ENCODE measurements around the gene IMPA2. TPM values are rescaled to one million over a fixed set of nuclear protein-coding genes. Genes with fewer than 3 reads are reported as not detected.
A peak's percentile ranks its signal among the peaks of the same experiment; 100 is the strongest.

Gene IMPA2
- total and polyA plus RNA-seq, 2 of the 13 experiments (the other 11 are each of a cell fraction or from before 2014, with no cell fraction given): 37.8 to 71.8 TPM

DNA sequence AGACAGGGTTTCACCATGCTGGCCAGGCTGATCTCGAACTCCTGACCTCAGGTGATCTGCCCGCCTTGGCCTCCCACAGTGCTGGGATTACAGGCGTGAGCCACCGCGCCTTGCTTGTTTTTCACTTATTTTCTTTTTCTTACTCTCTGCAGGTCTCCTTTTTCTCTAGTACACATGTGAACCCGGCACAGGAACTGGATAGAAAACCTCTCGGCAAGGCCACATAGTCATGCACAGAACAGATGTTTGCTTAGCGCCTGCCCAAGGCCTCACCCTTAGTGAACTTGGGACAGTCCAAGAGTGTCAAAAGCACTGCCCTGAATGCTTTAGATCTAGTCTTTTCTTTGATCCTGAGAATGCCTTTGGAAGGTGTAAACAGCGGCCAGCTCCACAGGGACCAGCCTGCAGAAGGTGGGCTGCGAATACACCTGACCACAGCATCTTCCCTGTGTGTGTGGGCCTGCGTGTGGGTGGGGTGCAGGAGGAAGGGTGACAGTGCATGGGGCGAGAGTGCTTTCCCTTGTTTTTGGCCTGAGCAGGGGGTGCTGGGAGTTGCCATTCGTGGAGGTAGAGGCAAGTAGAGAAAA, 27.0 kb downstream of the IMPA2 start (continued):
- TF ChIP-seq HNRNPK (IDR thresholded peaks at IDR 0.05; ENCODE audit: low read depth, low read length, poor library complexity, severe bottlenecking) (no peak), ZNF24 (IDR thresholded peaks at IDR 0.05) (no peak), RFX3 (CRISPR knock-in tag; IDR thresholded peaks at IDR 0.05) (no peak), KLF6 (CRISPR knock-in tag; IDR thresholded peaks at IDR 0.05) (0 out of 2 replicates have a peak, but pooled peaks have one; percentile 17), DPF2 (CRISPR knock-in tag; IDR thresholded peaks at IDR 0.05; ENCODE audit: borderline replicate concordance, low read depth) (peak; percentile 95), ZNF670 (CRISPR knock-in tag; IDR thresholded peaks at IDR 0.05; ENCODE audit: borderline replicate concordance) (0 out of 2 replicates have a peak, but pooled peaks have one; percentile 32)

DNA sequence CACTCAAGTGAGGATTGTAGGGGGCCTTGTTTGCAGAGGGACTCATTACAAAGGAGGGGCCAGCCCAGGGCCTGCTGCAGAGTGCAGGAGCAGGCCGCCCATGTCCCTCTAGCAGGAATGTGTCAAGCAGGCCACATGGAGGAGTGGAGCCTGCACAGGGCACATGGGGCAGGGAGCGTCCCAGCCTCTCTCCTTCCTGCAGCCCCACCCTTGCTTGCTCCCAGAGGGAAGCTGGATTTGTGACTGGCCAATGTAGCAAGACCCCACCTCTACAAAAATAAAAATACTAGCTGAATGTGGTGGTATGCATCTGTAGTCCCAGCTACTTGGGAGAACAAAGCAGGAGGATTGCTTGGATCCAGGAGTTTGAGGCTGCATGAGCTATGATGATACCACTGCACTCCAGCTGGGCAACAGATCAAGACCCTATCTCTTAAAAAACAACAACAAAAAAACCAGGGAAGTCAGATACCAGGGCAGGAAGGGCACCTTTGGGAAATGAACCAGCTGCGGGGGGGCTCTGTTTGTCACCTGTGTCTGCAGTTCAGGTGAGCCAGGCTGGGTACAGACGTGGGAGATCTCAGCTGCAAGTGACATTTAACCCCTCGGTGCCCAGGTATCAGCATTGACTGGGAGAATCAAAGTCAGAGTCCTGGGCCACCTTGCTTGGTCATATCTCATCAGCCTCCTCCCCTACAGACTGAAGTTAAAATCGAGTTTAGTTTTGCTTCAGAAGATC, 27.7 kb downstream of the IMPA2 start:
- intact Hi-C loops (cut with micrococcal nuclease; ENCODE audit: unreplicated experiment): loop anchor here (2.0 kb wide), 1 partner anchor 28 kb away; the partner anchor contains the start of gene IMPA2
- 71% methylated on average over 5 of the region's 6 CpGs for WGBS (ENCODE audit: low lambda C conversion rate)
- ATAC-seq (peak; percentile 86), FAIRE-seq (no peak), DNase-seq (ENCODE audit: low spot score) (peak; percentile 37)
- Histone ChIP-seq H3K4me1 (ENCODE audit: insufficient read depth, low read length) (peaks cover 26% of the 10 kb centered on the region), H3K4me3 (replicated peaks in 1 of 3; ENCODE audit: insufficient read depth in 1 of 3, low read depth in 2 of 3, low read length in 3 of 3) (0 out of 6 replicates have a peak overlapping the region, but pooled peaks of 1 of the 3 experiments have one; percentile 9), H3K36me3 (replicated peaks in 1 of 2; ENCODE audit: control insufficient read depth in 1 of 2, insufficient read depth in 2 of 2, low read length in 2 of 2) (peaks cover 14 to 63% of the 10 kb centered on the region in 2 experiments; a peak in 4 of 5 replicates), H2AFZ (ENCODE audit: low read length) (no peak overlapping the region), H3K9me3 (ENCODE audit: low read length) (no peaks in the 10 kb centered on the region), H3K27ac (ENCODE audit: extremely low read length, insufficient read depth, low read length) (peak overlapping the region; percentile 76), H3K9ac (ENCODE audit: insufficient read depth, low read depth, low read length) (no peak overlapping the region; the same call in 1 of the 2 replicates), H3K27me3 (ENCODE audit: control insufficient read depth in 1 of 2, insufficient read depth in 2 of 2, low read length in 2 of 2) (no peaks in the 10 kb centered on the region), H3K4me2 (ENCODE audit: low read depth, low read length) (peak overlapping the region; percentile 37), H3K79me2 (ENCODE audit: insufficient read depth, low read length) (no peaks in the 10 kb centered on the region), H4K20me1 (ENCODE audit: insufficient read depth, low read length) (peaks cover 6% of the 10 kb centered on the region; the same call in 1 of the 2 replicates)
- CTCF ChIA-PET (ENCODE audit: low intra/inter-chr PET ratio, low total read pairs): no interaction called here
- POLR2A ChIA-PET: interaction anchor here (1.0 to 2.3 kb wide), 4 partner anchors 12 to 28 kb away, joined by 3 to 15 read pairs (median 8); partner anchors contain the start of gene IMPA2
- no TSS peak for BruUV-seq (replicated peaks)
- in situ Hi-C loops (cut with HindIII; ENCODE audit: extremely low pct_ligation_motif_present, low pct_unique_long_range_greater_than_20kb): no loop called here
- no peak for TF ChIP-seq ELF3 (CRISPR knock-in tag; IDR thresholded peaks at IDR 0.05)
- TF ChIP-seq MXD3 (CRISPR knock-in tag; IDR thresholded peaks at IDR 0.05): no peak
- TF ChIP-seq ZNF160 (CRISPR knock-in tag; IDR thresholded peaks at IDR 0.05): no peak
- no peak for TF ChIP-seq PLRG1 (conservative IDR thresholded peaks at IDR 0.05)
- TF ChIP-seq, protein P1, sequence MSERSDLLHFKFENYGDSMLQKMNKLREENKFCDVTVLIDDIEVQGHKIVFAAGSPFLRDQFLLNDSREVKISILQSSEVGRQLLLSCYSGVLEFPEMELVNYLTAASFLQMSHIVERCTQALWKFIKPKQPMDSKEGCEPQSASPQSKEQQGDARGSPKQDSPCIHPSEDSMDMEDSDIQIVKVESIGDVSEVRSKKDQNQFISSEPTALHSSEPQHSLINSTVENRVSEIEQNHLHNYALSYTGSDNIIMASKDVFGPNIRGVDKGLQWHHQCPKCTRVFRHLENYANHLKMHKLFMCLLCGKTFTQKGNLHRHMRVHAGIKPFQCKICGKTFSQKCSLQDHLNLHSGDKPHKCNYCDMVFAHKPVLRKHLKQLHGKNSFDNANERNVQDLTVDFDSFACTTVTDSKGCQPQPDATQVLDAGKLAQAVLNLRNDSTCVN (CRISPR knock-in tag; IDR thresholded peaks at IDR 0.05; ENCODE audit: borderline replicate concordance): no peak
- no peak for TF ChIP-seq ZNF781 (CRISPR knock-in tag; IDR thresholded peaks at IDR 0.05; ENCODE audit: borderline replicate concordance, not compliant biosample characterization)
- peak; percentile 9; the same call in 1 of the 2 replicates for TF ChIP-seq ZNF839 (CRISPR knock-in tag; IDR thresholded peaks at IDR 0.05; ENCODE audit: borderline replicate concordance)
- no peak for TF ChIP-seq ZNF501 (CRISPR knock-in tag; IDR thresholded peaks at IDR 0.05)
- TF ChIP-seq ZNF768 (CRISPR knock-in tag; IDR thresholded peaks at IDR 0.05): no peak
- TF ChIP-seq FOXJ3 (CRISPR knock-in tag; IDR thresholded peaks at IDR 0.05; ENCODE audit: borderline replicate concordance): no peak
- TF ChIP-seq AGO2 (optimal IDR thresholded peaks at IDR 0.05; ENCODE audit: low read depth, low read length): peak; percentile 46
- TF ChIP-seq, protein P2, sequence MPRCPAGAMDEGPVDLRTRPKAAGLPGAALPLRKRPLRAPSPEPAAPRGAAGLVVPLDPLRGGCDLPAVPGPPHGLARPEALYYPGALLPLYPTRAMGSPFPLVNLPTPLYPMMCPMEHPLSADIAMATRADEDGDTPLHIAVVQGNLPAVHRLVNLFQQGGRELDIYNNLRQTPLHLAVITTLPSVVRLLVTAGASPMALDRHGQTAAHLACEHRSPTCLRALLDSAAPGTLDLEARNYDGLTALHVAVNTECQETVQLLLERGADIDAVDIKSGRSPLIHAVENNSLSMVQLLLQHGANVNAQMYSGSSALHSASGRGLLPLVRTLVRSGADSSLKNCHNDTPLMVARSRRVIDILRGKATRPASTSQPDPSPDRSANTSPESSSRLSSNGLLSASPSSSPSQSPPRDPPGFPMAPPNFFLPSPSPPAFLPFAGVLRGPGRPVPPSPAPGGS (CRISPR knock-in tag; IDR thresholded peaks at IDR 0.05): 0 out of 2 replicates have a peak, but pooled peaks have one; percentile 13
- peak; percentile 49 for TF ChIP-seq ZFX (CRISPR knock-in tag; IDR thresholded peaks at IDR 0.05; ENCODE audit: low read depth)
- TF ChIP-seq HNRNPK (IDR thresholded peaks at IDR 0.05; ENCODE audit: low read depth, low read length, poor library complexity, severe bottlenecking): no peak

Data from HepG2 (cell line).